ENCODE data around the gene GSN.

DNA sequence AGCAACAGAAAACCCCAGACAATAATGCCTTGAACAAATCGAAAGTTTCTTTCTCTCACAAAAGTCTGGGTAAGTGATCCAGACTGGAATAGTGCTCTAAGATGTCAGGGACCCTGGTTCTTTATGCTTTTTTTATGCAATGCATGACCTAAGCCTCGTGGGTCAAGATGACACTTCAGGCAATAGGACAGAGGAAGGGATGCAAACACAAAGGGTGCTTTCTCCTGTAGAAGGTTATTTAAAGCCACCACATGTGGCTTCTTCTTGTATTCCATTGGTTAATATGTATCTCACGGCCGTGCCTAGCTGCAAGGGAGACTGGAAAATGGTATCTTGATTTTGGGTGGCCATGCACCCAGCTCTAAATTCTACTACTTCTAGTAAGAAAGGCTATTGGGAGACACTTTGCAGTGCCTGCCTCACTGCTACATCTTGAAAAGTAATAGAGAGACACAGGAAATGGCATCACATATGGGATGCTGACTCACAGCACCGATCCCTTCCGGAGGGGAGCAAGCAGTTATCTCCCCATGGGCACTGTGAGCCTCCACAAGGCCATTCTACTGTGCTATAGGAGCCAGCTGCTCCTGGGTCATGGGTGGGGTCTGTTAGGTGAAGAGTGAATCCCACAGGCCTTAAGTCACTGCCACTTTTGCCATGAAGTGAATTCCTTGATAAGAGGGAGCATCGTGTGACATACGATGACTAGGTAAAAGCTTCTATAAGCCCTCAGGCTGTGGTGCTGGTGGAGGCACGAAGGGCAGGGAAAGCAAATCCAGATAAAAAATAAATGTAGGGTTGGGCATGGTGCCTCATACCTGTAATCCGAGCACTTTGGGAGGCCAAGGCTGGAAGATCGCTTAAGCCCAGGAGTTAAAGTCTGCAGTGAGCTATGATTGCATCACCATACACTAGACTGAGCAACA, 33.8 kb upstream of the GSN start:
- TF ChIP-seq POLR2A (IDR thresholded peaks at IDR 0.05; ENCODE audit: extremely low read depth, insufficient read length) (peak; percentile 50), CTCF (IDR thresholded peaks at IDR 0.05; ENCODE audit: low read depth, low read length) (no peak)
